Stimulated activated naive B cell treated with anti-CD40 and anti-IgM and Interleukin-4, amounts not matched to agents 10 μg/mL and 1 μg/mL and 100 μg/mL, for 72 hours (primary cell): ENCODE data around the gene P2RY14.

Source experiments
- ATAC-seq, 2 donors: fragments of 150-1000 bp; cut with Tn5 transposase; replicated peaks; 2 replicates each; pipeline ENCODE4 v1.10.0; 2021; ENCODE audit warnings: moderate library complexity in 1 of 2
- DNase-seq: peaks from one replicate; pipeline ENCODE4 v3.0.0; 2021
- H3K27ac Mint-ChIP-seq: one replicate; pipeline ENCODE4 v1.8.0; 2022; ENCODE audit warnings: mild to moderate bottlenecking, mixed read lengths
- H3K27me3 Mint-ChIP-seq, 2 donors: one replicate each; pipeline ENCODE4 v1.8.0; 2022; ENCODE audit warnings: mixed read lengths in 2 of 2
- H3K36me3 Mint-ChIP-seq, 2 donors: one replicate each; pipeline ENCODE4 v1.8.0; 2022; ENCODE audit warnings: mixed read lengths in 2 of 2, mild to moderate bottlenecking in 1 of 2
- H3K4me1 Mint-ChIP-seq, 2 donors: one replicate each; pipeline ENCODE4 v1.8.0; 2022; ENCODE audit warnings: mixed read lengths in 2 of 2, mild to moderate bottlenecking in 1 of 2
- H3K4me3 Mint-ChIP-seq, 2 donors: one replicate each; pipeline ENCODE4 v1.8.0; 2022; ENCODE audit warnings: mild to moderate bottlenecking in 2 of 2, mixed read lengths in 2 of 2, moderate library complexity in 1 of 2
- H3K9me3 Mint-ChIP-seq, 2 donors: one replicate each; pipeline ENCODE4 v1.8.0; 2022; ENCODE audit warnings: mixed read lengths in 2 of 2, mild to moderate bottlenecking in 1 of 2

Gene P2RY14

GRCh38 chr3:151307583-151308488, 29.5 kb upstream of the P2RY14 start:
- Mint-ChIP-seq H3K4me3 (no peak overlapping the region), H3K27ac (no peak overlapping the region), H3K9me3 (no peaks in the 10 kb centered on the region), H3K27me3 (peaks cover 0 to 7% of the 10 kb centered on the region in 2 donors), H3K36me3 (no peaks in the 10 kb centered on the region), H3K4me1 (no peaks in the 10 kb centered on the region)
- no peak for ATAC-seq
- DNase-seq = no peak

GRCh38 chr3:151307131-151307530, 28.8 kb upstream of the P2RY14 start:
- no peak for DNase-seq
- Mint-ChIP-seq H3K4me3 (no peak overlapping the region), H3K27me3 (peaks cover 0 to 10% of the 10 kb centered on the region in 2 donors), H3K4me1 (no peaks in the 10 kb centered on the region), H3K27ac (no peak overlapping the region), H3K36me3 (no peaks in the 10 kb centered on the region), H3K9me3 (no peaks in the 10 kb centered on the region)
- no peak for ATAC-seq

- ATAC-seq (no peak), DNase-seq (no peak)
- Mint-ChIP-seq H3K4me3 (no peak overlapping the region), H3K4me1 (no peaks in the 10 kb centered on the region), H3K27me3 (peaks cover 0 to 10% of the 10 kb centered on the region in 2 donors), H3K36me3 (no peaks in the 10 kb centered on the region), H3K27ac (no peak overlapping the region), H3K9me3 (no peaks in the 10 kb centered on the region)
Observed at GRCh38 chr3:151306168-151306810, 27.9 kb upstream of the P2RY14 start.

- ATAC-seq (no peak), DNase-seq (no peak)
- Mint-ChIP-seq H3K27ac (no peak overlapping the region), H3K4me1 (no peaks in the 10 kb centered on the region), H3K9me3 (no peaks in the 10 kb centered on the region), H3K36me3 (no peaks in the 10 kb centered on the region), H3K4me3 (no peak overlapping the region), H3K27me3 (peaks cover 0 to 10% of the 10 kb centered on the region in 2 donors)
Observed at GRCh38 chr3:151305775-151306151, 27.4 kb upstream of the P2RY14 start.

GRCh38 chr3:151305060-151305774, 26.9 kb upstream of the P2RY14 start:
- Mint-ChIP-seq H3K36me3 (no peaks in the 10 kb centered on the region), H3K27ac (no peak overlapping the region), H3K4me1 (no peaks in the 10 kb centered on the region), H3K4me3 (no peak overlapping the region), H3K9me3 (no peaks in the 10 kb centered on the region), H3K27me3 (peaks cover 0 to 10% of the 10 kb centered on the region in 2 donors)
- ATAC-seq (no peak), DNase-seq (no peak)

- H3K9me3 Mint-ChIP-seq = no peaks in the 10 kb centered on the region
- DNase-seq (no peak), ATAC-seq (no peak)
- H3K27ac Mint-ChIP-seq = no peak overlapping the region
- H3K4me3 Mint-ChIP-seq = no peak overlapping the region
- H3K27me3 Mint-ChIP-seq = peaks cover 0 to 10% of the 10 kb centered on the region in 2 donors
- no peaks in the 10 kb centered on the region for H3K4me1 Mint-ChIP-seq
- H3K36me3 Mint-ChIP-seq = no peaks in the 10 kb centered on the region
Observed at GRCh38 chr3:151303751-151304150, 25.4 kb upstream of the P2RY14 start.

- ATAC-seq (no peak), DNase-seq (no peak)
- H3K4me3 Mint-ChIP-seq = no peak overlapping the region
- H3K4me1 Mint-ChIP-seq = no peaks in the 10 kb centered on the region
- no peaks in the 10 kb centered on the region for H3K9me3 Mint-ChIP-seq
- no peak overlapping the region for H3K27ac Mint-ChIP-seq
- H3K36me3 Mint-ChIP-seq = no peaks in the 10 kb centered on the region
- H3K27me3 Mint-ChIP-seq = peaks cover 0 to 10% of the 10 kb centered on the region in 2 donors
Observed at GRCh38 chr3:151301787-151302186, 23.4 kb upstream of the P2RY14 start.

GRCh38 chr3:151300539-151300938, 22.2 kb upstream of the P2RY14 start:
- H3K4me1 Mint-ChIP-seq = no peaks in the 10 kb centered on the region
- ATAC-seq (no peak), DNase-seq (no peak)
- H3K4me3 Mint-ChIP-seq = no peak overlapping the region
- H3K27ac Mint-ChIP-seq = no peak overlapping the region
- H3K36me3 Mint-ChIP-seq = no peaks in the 10 kb centered on the region
- H3K9me3 Mint-ChIP-seq = no peaks in the 10 kb centered on the region
- H3K27me3 Mint-ChIP-seq = peaks cover 0 to 10% of the 10 kb centered on the region in 2 donors

GRCh38 chr3:151299006-151299405, 20.7 kb upstream of the P2RY14 start:
- H3K4me3 Mint-ChIP-seq = no peak overlapping the region
- H3K27me3 Mint-ChIP-seq = peaks cover 0 to 10% of the 10 kb centered on the region in 2 donors
- ATAC-seq = no peak
- H3K36me3 Mint-ChIP-seq = no peaks in the 10 kb centered on the region
- H3K27ac Mint-ChIP-seq = no peak overlapping the region
- no peaks in the 10 kb centered on the region for H3K9me3 Mint-ChIP-seq
- DNase-seq = no peak
- no peaks in the 10 kb centered on the region for H3K4me1 Mint-ChIP-seq

- Mint-ChIP-seq H3K9me3 (no peaks in the 10 kb centered on the region), H3K4me3 (no peak overlapping the region), H3K4me1 (no peaks in the 10 kb centered on the region), H3K36me3 (no peaks in the 10 kb centered on the region), H3K27ac (no peak overlapping the region), H3K27me3 (no peaks in the 10 kb centered on the region)
- ATAC-seq = no peak
- no peak for DNase-seq
Observed at GRCh38 chr3:151297429-151297828, 19.1 kb upstream of the P2RY14 start.

- no peaks in the 10 kb centered on the region for H3K27me3 Mint-ChIP-seq
- no peaks in the 10 kb centered on the region for H3K36me3 Mint-ChIP-seq
- no peaks in the 10 kb centered on the region for H3K9me3 Mint-ChIP-seq
- no peak for DNase-seq
- no peak for ATAC-seq
- no peak overlapping the region for H3K4me3 Mint-ChIP-seq
- no peak overlapping the region for H3K27ac Mint-ChIP-seq
- H3K4me1 Mint-ChIP-seq = no peaks in the 10 kb centered on the region
Observed at GRCh38 chr3:151296226-151296625, 17.9 kb upstream of the P2RY14 start.

GRCh38 chr3:151293127-151293526, 14.8 kb upstream of the P2RY14 start:
- Mint-ChIP-seq H3K27me3 (no peaks in the 10 kb centered on the region), H3K9me3 (no peaks in the 10 kb centered on the region), H3K27ac (no peak overlapping the region), H3K4me1 (peaks cover 4 to 7% of the 10 kb centered on the region in 2 donors), H3K4me3 (no peak overlapping the region), H3K36me3 (no peaks in the 10 kb centered on the region)
- ATAC-seq = no peak
- DNase-seq = no peak

GRCh38 chr3:151290673-151291072, 12.3 kb upstream of the P2RY14 start:
- ATAC-seq (no peak), DNase-seq (no peak)
- Mint-ChIP-seq H3K4me3 (no peak overlapping the region), H3K36me3 (no peaks in the 10 kb centered on the region), H3K27ac (no peak overlapping the region), H3K4me1 (peaks cover 4 to 7% of the 10 kb centered on the region in 2 donors), H3K27me3 (no peaks in the 10 kb centered on the region), H3K9me3 (no peaks in the 10 kb centered on the region)

- ATAC-seq (no peak), DNase-seq (no peak)
- Mint-ChIP-seq H3K9me3 (no peaks in the 10 kb centered on the region), H3K4me3 (no peak overlapping the region), H3K36me3 (no peaks in the 10 kb centered on the region), H3K27ac (no peak overlapping the region), H3K27me3 (no peaks in the 10 kb centered on the region), H3K4me1 (peaks cover 4 to 7% of the 10 kb centered on the region in 2 donors)
Observed at GRCh38 chr3:151289445-151289844, 11.1 kb upstream of the P2RY14 start.
